ENCODE data around the gene APMAP. TPM values are rescaled to one million over a fixed set of nuclear protein-coding genes. Genes with fewer than 3 reads are reported as not detected.

APMAP gene
- total RNA-seq, 1 experiment from 2014 or later, result 169 TPM

GRCh38 chr20:24966317-24967012, 26.1 kb downstream of the APMAP start:
- DNase-seq (ENCODE audit: low spot score), result no peak

GRCh38 chr20:24965065-24965919, 27.3 kb downstream of the APMAP start:
- no peak for DNase-seq (ENCODE audit: low spot score)

GRCh38 chr20:24964506-24964840, 28.1 kb downstream of the APMAP start:
- DNase-seq (ENCODE audit: low spot score), result no peak

- no peak for DNase-seq (ENCODE audit: low spot score)
Measured at GRCh38 chr20:24963672-24964505, 28.7 kb downstream of the APMAP start.

- DNase-seq (ENCODE audit: low spot score), result no peak
Measured at GRCh38 chr20:24962510-24962909, 30.0 kb downstream of the APMAP start.

- no peak for DNase-seq (ENCODE audit: low spot score)
Measured at GRCh38 chr20:24962182-24962492, 30.4 kb downstream of the APMAP start.

GRCh38 chr20:24961384-24962181, 31.0 kb downstream of the APMAP start:
- no peak for DNase-seq (ENCODE audit: low spot score)

- DNase-seq (ENCODE audit: low spot score), result no peak
Measured at GRCh38 chr20:24960861-24961260, 31.7 kb downstream of the APMAP start.

GRCh38 chr20:24960302-24960801, 32.2 kb downstream of the APMAP start:
- DNase-seq (ENCODE audit: low spot score), result no peak

GRCh38 chr20:24959591-24960301, 32.8 kb downstream of the APMAP start:
- DNase-seq (ENCODE audit: low spot score), result no peak

GRCh38 chr20:24958506-24959385, 33.8 kb downstream of the APMAP start:
- DNase-seq (ENCODE audit: low spot score), result no peak

- no peak for DNase-seq (ENCODE audit: low spot score)
Measured at GRCh38 chr20:24957326-24958016, 35.1 kb downstream of the APMAP start.

GRCh38 chr20:24956001-24956841, 36.3 kb downstream of the APMAP start:
- DNase-seq (ENCODE audit: low spot score), result no peak

- DNase-seq (ENCODE audit: low spot score), result no peak
Measured at GRCh38 chr20:24955045-24955444, 37.5 kb downstream of the APMAP start.

GRCh38 chr20:24954566-24954965, 38.0 kb downstream of the APMAP start:
- no peak for DNase-seq (ENCODE audit: low spot score)

GRCh38 chr20:24954151-24954550, 38.4 kb downstream of the APMAP start:
- DNase-seq (ENCODE audit: low spot score), result no peak

GRCh38 chr20:24953621-24954133, 38.9 kb downstream of the APMAP start:
- no peak for DNase-seq (ENCODE audit: low spot score)

GRCh38 chr20:24953209-24953575, 39.4 kb downstream of the APMAP start:
- no peak for DNase-seq (ENCODE audit: low spot score)

Data from A172 (cell line).